Left ventricle myocardium inferior (tissue), 1 donor: ENCODE results near the gene SDK2. TPM values are rescaled to one million over a fixed set of nuclear protein-coding genes. Genes with fewer than 3 reads are reported as not detected.

ENCODE experiments used
- DNase-seq: peaks from one replicate; pipeline ENCODE4 v3.0.0-alpha.2; 2020
- H3K27ac ChIP-seq: fragments of 200-600 bp; replicated peaks from 2 replicates; pipeline ENCODE4 v1.8.0; 2021
- H3K27me3 ChIP-seq: fragments of 200-600 bp; 2 replicates; pipeline ENCODE4 v1.8.0; 2021; ENCODE audit warnings: low read depth
- H3K36me3 ChIP-seq: fragments of 200-600 bp; 2 replicates; pipeline ENCODE4 v1.8.0; 2021
- H3K4me1 ChIP-seq: fragments of 200-600 bp; 2 replicates; pipeline ENCODE4 v1.8.0; 2021
- H3K4me3 ChIP-seq: fragments of 200-600 bp; 2 replicates; pipeline ENCODE4 v1.8.0; 2021; ENCODE audit warnings: mild to moderate bottlenecking, moderate library complexity
- H3K9me3 ChIP-seq: fragments of 200-600 bp; replicated peaks from 2 replicates; pipeline ENCODE4 v1.8.0; 2021
- CTCF ChIP-seq: fragments of 200-600 bp; IDR thresholded peaks from 2 replicates; pipeline ENCODE4 v1.8.0; 2021; ENCODE audit warnings: antibody characterized with exemption, mild to moderate bottlenecking, borderline replicate concordance
- intact Hi-C: fragments of 100-400 bp; cut with micrococcal nuclease; formaldehyde crosslinking; loops from one replicate; pipeline ENCODE4 v1.11.0; 2022
- total RNA-seq: library from RNA; stranded (reverse); fragmentation: NEBNext Ultra II Directional; extraction: Animal tissue kit (Norgen Biotek cat#: 25700); gene quantifications from one replicate; pipeline ENCODE4 v1.2.1, GENCODE V29; 2021
- donor health status: DM: no; HTN: yes; CAD: no; lungs with severe emphysema.

The SDK2 gene
- total RNA-seq, 1 donor from 2014 or later, result 2.2 TPM

GRCh38 chr17:73445466-73445865 lies 198.8 kb downstream of the SDK2 start:
- Histone ChIP-seq H3K4me1 (no peaks in the 10 kb centered on the region), H3K36me3 (no peaks in the 10 kb centered on the region), H3K27me3 (no peaks in the 10 kb centered on the region), H3K27ac (no peak overlapping the region), H3K4me3 (no peak overlapping the region), H3K9me3 (peaks cover 3% of the 10 kb centered on the region)
- TF ChIP-seq CTCF, result no peak
- DNase-seq, result no peak
- intact Hi-C loops, result no loop called here

GRCh38 chr17:73444021-73444420 lies 200.2 kb downstream of the SDK2 start:
- H3K27me3 ChIP-seq, result no peaks in the 10 kb centered on the region
- H3K4me1 ChIP-seq, result no peaks in the 10 kb centered on the region
- no peak for DNase-seq
- H3K36me3 ChIP-seq, result no peaks in the 10 kb centered on the region
- intact Hi-C loops, result no loop called here
- peaks cover 3% of the 10 kb centered on the region for H3K9me3 ChIP-seq
- no peak overlapping the region for H3K27ac ChIP-seq
- no peak for TF ChIP-seq CTCF
- H3K4me3 ChIP-seq, result no peak overlapping the region

- intact Hi-C loops, result no loop called here
- Histone ChIP-seq H3K27ac (no peak overlapping the region), H3K27me3 (no peaks in the 10 kb centered on the region), H3K4me1 (no peaks in the 10 kb centered on the region), H3K36me3 (no peaks in the 10 kb centered on the region), H3K9me3 (peaks cover 3% of the 10 kb centered on the region), H3K4me3 (no peak overlapping the region)
- no peak for DNase-seq
- no peak for TF ChIP-seq CTCF
Measured at GRCh38 chr17:73439597-73439996, 204.6 kb downstream of the SDK2 start.

- Histone ChIP-seq H3K36me3 (no peaks in the 10 kb centered on the region), H3K27ac (no peak overlapping the region), H3K4me1 (no peaks in the 10 kb centered on the region), H3K27me3 (no peaks in the 10 kb centered on the region), H3K9me3 (peaks cover 3% of the 10 kb centered on the region), H3K4me3 (no peak overlapping the region)
- no peak for TF ChIP-seq CTCF
- DNase-seq, result no peak
- intact Hi-C loops, result no loop called here
Measured at GRCh38 chr17:73437826-73438225, 206.4 kb downstream of the SDK2 start.

GRCh38 chr17:73436954-73437353 lies 207.3 kb downstream of the SDK2 start:
- H3K9me3 ChIP-seq, result peaks cover 3% of the 10 kb centered on the region
- intact Hi-C loops, result no loop called here
- no peaks in the 10 kb centered on the region for H3K4me1 ChIP-seq
- TF ChIP-seq CTCF, result no peak
- H3K27ac ChIP-seq, result no peak overlapping the region
- H3K4me3 ChIP-seq, result no peak overlapping the region
- DNase-seq, result no peak
- no peaks in the 10 kb centered on the region for H3K27me3 ChIP-seq
- H3K36me3 ChIP-seq, result no peaks in the 10 kb centered on the region

GRCh38 chr17:73435412-73435811 lies 208.8 kb downstream of the SDK2 start:
- DNase-seq, result no peak
- H3K27ac ChIP-seq, result no peak overlapping the region
- H3K27me3 ChIP-seq, result peaks cover 8% of the 10 kb centered on the region
- no peak overlapping the region for H3K4me3 ChIP-seq
- H3K36me3 ChIP-seq, result no peaks in the 10 kb centered on the region
- H3K4me1 ChIP-seq, result no peaks in the 10 kb centered on the region
- H3K9me3 ChIP-seq, result no peaks in the 10 kb centered on the region
- TF ChIP-seq CTCF, result no peak
- intact Hi-C loops, result no loop called here
